Small intestine (tissue), 7 donors: ENCODE results near the gene ZNF579. TPM values are rescaled to one million over a fixed set of nuclear protein-coding genes. Genes with fewer than 3 reads are reported as not detected.
A peak's percentile ranks its signal among the peaks of the same experiment; 100 is the strongest.

Experiments used
- DNase-seq, 2 donors: peaks; one replicate each; pipeline versions ENCODE4 v3.0.0 to v3.0.0-alpha.2; 2013
- FAIRE-seq: peaks from 2 replicates; lab custom pipeline; 2012; peaks lifted over from hg19 to GRCh38; lab: Jason Lieb, UNC
- H3K27ac ChIP-seq, 3 donors: one replicate each; pipeline ENCODE4 v1.5.1; 2013; ENCODE audit warnings: low read length in 2 of 3, mild to moderate bottlenecking in 2 of 3, control low read depth in 1 of 3, inconsistent platforms in 1 of 3, low read depth in 1 of 3, moderate library complexity in 1 of 3
- H3K27me3 ChIP-seq, 3 donors: one replicate each; pipeline ENCODE4 v1.6.1; 2013; ENCODE audit warnings: low read length in 3 of 3, inconsistent platforms in 1 of 3; ENCODE audit not compliant: control insufficient read depth in 3 of 3, insufficient read depth in 3 of 3
- H3K36me3 ChIP-seq, 3 donors: one replicate each; pipeline ENCODE4 v1.6.1; 2013; ENCODE audit warnings: low read length in 3 of 3, inconsistent platforms in 1 of 3, low read depth in 1 of 3, mild to moderate bottlenecking in 1 of 3, moderate library complexity in 1 of 3; ENCODE audit not compliant: control insufficient read depth in 3 of 3, insufficient read depth in 2 of 3
- H3K4me1 ChIP-seq, 3 donors: one replicate each; pipeline ENCODE4 v1.6.1; 2013; ENCODE audit warnings: low read length in 2 of 3, inconsistent platforms in 1 of 3, low read depth in 1 of 3, mild to moderate bottlenecking in 1 of 3, moderate library complexity in 1 of 3; ENCODE audit not compliant: control insufficient read depth in 3 of 3, insufficient read depth in 2 of 3
- H3K4me3 ChIP-seq, 3 donors: one replicate each; pipeline ENCODE4 v1.5.1; 2013; ENCODE audit warnings: low read length in 3 of 3, control low read depth in 1 of 3, inconsistent platforms in 1 of 3, low read depth in 1 of 3, mild to moderate bottlenecking in 1 of 3, moderate library complexity in 1 of 3
- H3K9me3 ChIP-seq, 2 donors: one replicate each; pipeline ENCODE4 v1.6.1; 2013; ENCODE audit warnings: low read depth in 1 of 2, low read length in 1 of 2; ENCODE audit not compliant: control insufficient read depth in 2 of 2, insufficient read depth in 1 of 2
- WGBS, 3 donors: extraction: QIAGEN DNeasy Blood & Tissue Kit; methylation state at CpG; one replicate each; pipeline ENCODE4 v1.1.7; 2013; 5-methylcytosine and 5-hydroxymethylcytosine counted together
- polyA plus RNA-seq, 4 donors: library from polyadenylated mRNA; stranded (reverse) in 3 of 4; unstranded in 1 of 4; fragments of 200-250 nt in 3 of 4; fragments of 120-200 nt in 1 of 4; gene quantifications; one replicate each; pipeline versions ENCODE4 v1.2.1 to v1.2.3, GENCODE V29; 2013
- donor health status: healthy with polysubstance abuse.
- donor health status: control.
- donor health status: control.
- donor health status: Bipolar disorder and iron deficiency.
- donor health status: healthy.

Gene ZNF579
- polyA plus RNA-seq, 4 donors: 2.2 to 12.7 (median 4.8) TPM

DNA sequence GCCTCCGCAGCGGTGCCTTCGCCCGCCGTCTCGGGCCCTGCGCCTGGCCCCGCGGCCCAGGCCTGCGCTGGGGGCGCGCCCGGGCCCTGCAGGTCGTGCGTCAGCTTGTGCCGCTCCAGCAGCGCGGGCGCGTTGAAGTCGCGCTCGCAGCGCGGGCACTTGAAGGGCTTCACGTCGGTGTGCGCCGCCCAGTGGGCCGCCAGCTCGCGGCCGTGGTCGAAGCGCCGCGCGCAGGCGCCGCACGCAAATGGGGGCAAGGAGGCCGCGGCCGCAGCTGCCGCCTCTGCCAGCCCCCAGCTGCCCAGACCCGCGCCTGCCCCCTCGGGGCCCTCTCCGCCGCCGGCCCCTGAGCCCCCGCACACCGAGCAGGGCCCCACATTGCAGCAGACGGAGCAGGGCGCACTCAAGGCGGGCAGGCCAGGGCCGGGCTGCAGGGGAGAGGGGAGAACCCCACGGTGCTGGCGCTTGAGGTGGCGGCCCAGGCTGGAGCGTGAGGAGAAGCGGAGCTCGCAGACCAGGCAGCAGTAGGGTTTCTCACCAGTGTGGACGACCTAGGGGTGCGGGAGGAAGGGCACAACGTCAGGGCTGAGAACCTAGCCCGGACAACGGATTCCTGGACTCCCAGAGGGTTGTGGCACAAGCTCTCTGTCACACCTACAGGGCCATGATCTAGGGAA, 12.6 kb upstream of the ZNF579 start:
- no peak for FAIRE-seq
- no peaks in the 10 kb centered on the region for H3K9me3 ChIP-seq
- WGBS, 3 donors: 89 to 96% (median 94%) methylated on average over 53 to 68 of the region's 68 CpGs

DNA sequence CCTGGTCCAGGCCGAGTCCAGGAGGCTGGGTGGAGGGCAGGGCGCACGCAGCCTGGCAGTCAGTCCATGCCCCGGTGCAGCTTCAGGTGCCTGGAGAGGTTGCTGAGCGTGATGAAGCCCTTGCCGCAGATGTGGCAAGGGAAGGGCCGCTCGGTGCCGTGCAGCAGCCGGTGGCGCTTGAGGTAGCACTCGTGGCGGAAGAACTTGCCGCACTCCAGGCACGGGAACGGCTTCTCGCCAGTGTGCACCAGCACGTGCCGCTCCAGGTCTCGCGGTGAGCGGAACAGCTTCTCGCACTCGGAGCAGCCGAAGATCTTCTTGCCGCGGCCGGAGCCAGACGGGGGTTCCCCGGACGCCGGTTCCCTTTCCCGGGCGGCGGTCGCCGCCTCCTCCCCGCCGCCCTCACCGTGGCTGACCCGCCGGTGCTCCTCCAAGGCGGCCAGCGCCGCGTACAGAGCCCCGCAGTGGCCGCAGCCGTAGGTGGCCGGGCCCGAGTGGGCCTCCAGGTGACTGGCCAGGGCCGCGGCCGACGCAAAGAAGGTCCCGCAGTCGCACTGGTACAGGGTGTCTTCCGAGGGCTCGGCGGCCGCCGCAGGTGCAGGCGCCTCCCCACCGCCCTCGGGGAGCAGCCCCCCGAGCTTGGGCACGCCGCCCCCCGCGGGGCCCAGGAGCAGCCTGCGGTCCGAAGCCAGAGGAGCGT, 11.9 kb upstream of the ZNF579 start:
- Histone ChIP-seq H3K27me3 (no peaks in the 10 kb centered on the region), H3K4me1 (peaks cover 0 to under 1% (median 0%) of the 10 kb centered on the region in 3 donors), H3K27ac (no peak overlapping the region), H3K9me3 (no peaks in the 10 kb centered on the region), H3K36me3 (peaks cover 3 to 50% (median 6%) of the 10 kb centered on the region in 3 donors), H3K4me3 (no peak overlapping the region)
- FAIRE-seq (no peak), DNase-seq (no peak)
- WGBS, 3 donors: 90 to 98% (median 98%) methylated on average over 44 to 73 of the region's 73 CpGs

More for the DNA sequence above, 12.6 kb upstream of the ZNF579 start:
- no peak for DNase-seq
- Histone ChIP-seq H3K36me3 (peaks cover 3 to 57% (median 6%) of the 10 kb centered on the region in 3 donors), H3K4me3 (no peak overlapping the region), H3K4me1 (no peaks in the 10 kb centered on the region), H3K27ac (no peak overlapping the region), H3K27me3 (no peaks in the 10 kb centered on the region)

- H3K36me3 ChIP-seq: peaks cover 3 to 42% (median 4%) of the 10 kb centered on the region in 3 donors
- DNase-seq (no peak), FAIRE-seq (no peak)
- 84 to 89% (median 86%) methylated on average over 10 of the region's 10 CpGs for WGBS, 3 donors
- no peak overlapping the region for H3K27ac ChIP-seq
- H3K4me1 ChIP-seq: peaks cover 0 to 8% (median 0%) of the 10 kb centered on the region in 3 donors
- no peaks in the 10 kb centered on the region for H3K27me3 ChIP-seq
- no peak overlapping the region for H3K4me3 ChIP-seq
- H3K9me3 ChIP-seq: no peaks in the 10 kb centered on the region
Measured at GRCh38 chr19:55591555-55591954, 10.9 kb upstream of the ZNF579 start.

GRCh38 chr19:55590617-55591016, 10.0 kb upstream of the ZNF579 start:
- peaks cover 0 to 13% (median 5%) of the 10 kb centered on the region in 3 donors for H3K4me1 ChIP-seq
- no peaks in the 10 kb centered on the region for H3K9me3 ChIP-seq
- H3K27me3 ChIP-seq: no peaks in the 10 kb centered on the region
- no peak overlapping the region for H3K4me3 ChIP-seq
- peaks cover 0 to 34% (median 4%) of the 10 kb centered on the region in 3 donors for H3K36me3 ChIP-seq
- WGBS, 3 donors: 62 to 79% (median 70%) methylated on average over 10 of the region's 10 CpGs
- H3K27ac ChIP-seq: no peak overlapping the region
- FAIRE-seq (no peak), DNase-seq (peak in 1 of 2 donors; percentile 51)

GRCh38 chr19:55590109-55590508, 9.5 kb upstream of the ZNF579 start:
- no peaks in the 10 kb centered on the region for H3K27me3 ChIP-seq
- H3K9me3 ChIP-seq: no peaks in the 10 kb centered on the region
- peaks cover 0 to 29% (median 2%) of the 10 kb centered on the region in 3 donors for H3K36me3 ChIP-seq
- FAIRE-seq (no peak), DNase-seq (no peak)
- H3K4me1 ChIP-seq: peaks cover 0 to 13% (median 7%) of the 10 kb centered on the region in 3 donors
- WGBS, 3 donors: 49 to 73% (median 61%) methylated on average over 7 of the region's 7 CpGs
- no peak overlapping the region for H3K27ac ChIP-seq
- no peak overlapping the region for H3K4me3 ChIP-seq

- DNase-seq (no peak), FAIRE-seq (no peak)
- 86 to 90% (median 89%) methylated on average over 8 of the region's 8 CpGs for WGBS, 3 donors
- Histone ChIP-seq H3K36me3 (peaks cover 0 to 20% (median 0%) of the 10 kb centered on the region in 3 donors), H3K4me1 (peaks cover 0 to 13% (median 7%) of the 10 kb centered on the region in 3 donors), H3K9me3 (no peaks in the 10 kb centered on the region), H3K27ac (no peak overlapping the region), H3K27me3 (no peaks in the 10 kb centered on the region), H3K4me3 (no peak overlapping the region)
Measured at GRCh38 chr19:55588738-55589137, 8.1 kb upstream of the ZNF579 start.

DNA sequence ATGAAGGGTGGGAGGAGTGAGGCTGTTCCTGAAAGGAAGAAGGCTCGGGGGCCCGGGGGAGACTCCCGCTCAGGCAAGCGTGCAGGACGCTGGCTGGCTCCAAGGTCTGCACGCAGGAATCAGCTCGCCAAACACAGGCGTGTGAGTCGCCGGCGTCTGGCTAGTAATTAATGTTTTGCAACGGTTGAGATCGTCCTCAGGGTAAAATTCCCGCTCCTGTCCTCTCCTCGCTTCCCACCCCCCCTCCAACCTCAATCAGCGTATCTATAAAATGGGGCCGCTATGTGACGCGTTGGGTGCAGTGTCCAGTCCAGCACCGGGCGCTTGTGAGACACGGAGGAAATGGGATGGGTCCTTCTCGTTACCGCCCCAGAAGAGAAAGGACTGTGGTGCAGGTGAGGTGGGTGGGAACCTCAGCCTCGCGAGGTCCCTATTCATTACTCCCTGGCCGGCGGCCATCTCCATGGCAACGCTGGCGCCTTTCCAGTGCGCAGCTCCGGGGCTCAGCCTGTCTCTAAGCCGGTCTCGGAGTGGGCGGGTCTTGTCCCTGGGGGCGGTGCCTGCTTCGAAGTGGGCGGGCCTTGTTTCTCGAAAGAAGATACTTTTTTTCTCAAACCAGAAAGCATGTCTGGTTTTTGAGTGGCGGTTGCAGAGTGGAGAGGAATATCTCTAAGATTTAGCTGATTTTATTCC, 6.5 kb upstream of the ZNF579 start:
- H3K27ac ChIP-seq: peak overlapping the region in 2 of 3 donors; percentile 18 to 22
- DNase-seq: peak; percentile 90 to 98

More for the DNA sequence above, 6.5 kb upstream of the ZNF579 start:
- H3K4me3 ChIP-seq: peak overlapping the region in 1 of 3 donors; percentile 33
- H3K36me3 ChIP-seq: peaks cover 0 to 11% (median 0%) of the 10 kb centered on the region in 3 donors
- H3K9me3 ChIP-seq: no peaks in the 10 kb centered on the region
- H3K27me3 ChIP-seq: no peaks in the 10 kb centered on the region
- 1 to 2% (median 1%) methylated on average over 39 to 40 of the region's 40 CpGs for WGBS, 3 donors
- H3K4me1 ChIP-seq: peaks cover 0 to 13% (median 7%) of the 10 kb centered on the region in 3 donors
- FAIRE-seq: no peak
